ENCODE measurements around the gene ERC2. TPM values are rescaled to one million over a fixed set of nuclear protein-coding genes. Genes with fewer than 3 reads are reported as not detected.

The ERC2 gene
- total RNA-seq, 1 experiment from 2014 or later: 0.77 TPM

- BruUV-seq (replicated peaks): no TSS peak
- no peak overlapping the region for H3K27ac ChIP-seq (ENCODE audit: low read length)
- H3K27me3 ChIP-seq (ENCODE audit: low read length): no peaks in the 10 kb centered on the region
- no peaks in the 10 kb centered on the region for H3F3A ChIP-seq (ENCODE audit: low read length, unreplicated experiment)
- no peaks in the 10 kb centered on the region for H4K20me1 ChIP-seq (ENCODE audit: low read length)
- no peak overlapping the region for H2AFZ ChIP-seq (ENCODE audit: low read length)
- H3K9me3 ChIP-seq (ENCODE audit: low read length): no peaks in the 10 kb centered on the region
- no peak overlapping the region for H3K9ac ChIP-seq (ENCODE audit: low read length)
- TF ChIP-seq EZH2 (IDR thresholded peaks at IDR 0.05; ENCODE audit: low read length, unreplicated experiment) (no peak), EZH2phosphoT487 (IDR thresholded peaks at IDR 0.05; ENCODE audit: borderline replicate concordance, low read length) (no peak), CTCF (conservative IDR thresholded peaks at IDR 0.05; ENCODE audit: low read depth, low read length) (no peak)
- H3K36me3 ChIP-seq (ENCODE audit: low read depth, low read length): no peaks in the 10 kb centered on the region
- no peak overlapping the region for H3K4me2 ChIP-seq (ENCODE audit: low read length)
- peak; percentile 73 for ATAC-seq
- CTCF ChIA-PET: no interaction called here
- POLR2A ChIA-PET (ENCODE audit: unreplicated experiment): no interaction called here
- H3K9me2 ChIP-seq (replicated peaks; ENCODE audit: low read length): no peaks in the 10 kb centered on the region
- H3K4me3 ChIP-seq (ENCODE audit: low read length): no peak overlapping the region
- intact Hi-C loops (cut with micrococcal nuclease): no loop called here
- peak; percentile 30 for DNase-seq
- no peaks in the 10 kb centered on the region for H3K79me2 ChIP-seq (ENCODE audit: low read length)
- H3K4me1 ChIP-seq (ENCODE audit: insufficient read depth, low read length): no peaks in the 10 kb centered on the region
Observed at GRCh38 chr3:56154297-56154696, 314.0 kb downstream of the ERC2 start.

GRCh38 chr3:56147354-56147753 lies 320.9 kb downstream of the ERC2 start:
- Histone ChIP-seq H3K9ac (ENCODE audit: low read length) (no peak overlapping the region), H2AFZ (ENCODE audit: low read length) (no peak overlapping the region), H3K4me2 (ENCODE audit: low read length) (no peak overlapping the region), H3F3A (ENCODE audit: low read length, unreplicated experiment) (no peaks in the 10 kb centered on the region), H4K20me1 (ENCODE audit: low read length) (no peaks in the 10 kb centered on the region), H3K79me2 (ENCODE audit: low read length) (no peaks in the 10 kb centered on the region), H3K27me3 (ENCODE audit: low read length) (peaks cover 28% of the 10 kb centered on the region), H3K4me3 (ENCODE audit: low read length) (no peak overlapping the region), H3K36me3 (ENCODE audit: low read depth, low read length) (no peaks in the 10 kb centered on the region), H3K9me2 (replicated peaks; ENCODE audit: low read length) (no peaks in the 10 kb centered on the region), H3K4me1 (ENCODE audit: insufficient read depth, low read length) (no peaks in the 10 kb centered on the region), H3K27ac (ENCODE audit: low read length) (no peak overlapping the region), H3K9me3 (ENCODE audit: low read length) (no peaks in the 10 kb centered on the region)
- no TSS peak for BruUV-seq (replicated peaks)
- DNase-seq (no peak), ATAC-seq (no peak)
- POLR2A ChIA-PET (ENCODE audit: unreplicated experiment): no interaction called here
- TF ChIP-seq CTCF (conservative IDR thresholded peaks at IDR 0.05; ENCODE audit: low read depth, low read length) (no peak), EZH2 (IDR thresholded peaks at IDR 0.05; ENCODE audit: low read length, unreplicated experiment) (no peak), EZH2phosphoT487 (IDR thresholded peaks at IDR 0.05; ENCODE audit: borderline replicate concordance, low read length) (no peak)
- intact Hi-C loops (cut with micrococcal nuclease): no loop called here
- CTCF ChIA-PET: no interaction called here

GRCh38 chr3:56145410-56145809 lies 322.9 kb downstream of the ERC2 start:
- intact Hi-C loops (cut with micrococcal nuclease): no loop called here
- H3K9ac ChIP-seq (ENCODE audit: low read length): no peak overlapping the region
- H3K36me3 ChIP-seq (ENCODE audit: low read depth, low read length): no peaks in the 10 kb centered on the region
- H3K4me2 ChIP-seq (ENCODE audit: low read length): no peak overlapping the region
- H4K20me1 ChIP-seq (ENCODE audit: low read length): no peaks in the 10 kb centered on the region
- DNase-seq (no peak), ATAC-seq (no peak)
- H3K4me3 ChIP-seq (ENCODE audit: low read length): no peak overlapping the region
- ChIA-PET CTCF (no interaction called here), POLR2A (ENCODE audit: unreplicated experiment) (no interaction called here)
- no peak overlapping the region for H2AFZ ChIP-seq (ENCODE audit: low read length)
- no TSS peak for BruUV-seq (replicated peaks)
- TF ChIP-seq EZH2 (IDR thresholded peaks at IDR 0.05; ENCODE audit: low read length, unreplicated experiment) (no peak), CTCF (conservative IDR thresholded peaks at IDR 0.05; ENCODE audit: low read depth, low read length) (no peak), EZH2phosphoT487 (IDR thresholded peaks at IDR 0.05; ENCODE audit: borderline replicate concordance, low read length) (no peak)
- no peaks in the 10 kb centered on the region for H3F3A ChIP-seq (ENCODE audit: low read length, unreplicated experiment)
- H3K9me2 ChIP-seq (replicated peaks; ENCODE audit: low read length): 0 out of 2 replicates have a peak, but pooled peaks cover 3% of the 10 kb centered on the region
- no peaks in the 10 kb centered on the region for H3K79me2 ChIP-seq (ENCODE audit: low read length)
- no peaks in the 10 kb centered on the region for H3K4me1 ChIP-seq (ENCODE audit: insufficient read depth, low read length)
- peaks cover 28% of the 10 kb centered on the region for H3K27me3 ChIP-seq (ENCODE audit: low read length)
- no peaks in the 10 kb centered on the region for H3K9me3 ChIP-seq (ENCODE audit: low read length)
- no peak overlapping the region for H3K27ac ChIP-seq (ENCODE audit: low read length)

Measured in PC-3 (cell line).